Sigmoid colon (tissue), 7 donors: Measurements from ENCODE around the gene GRM4. TPM values are rescaled to one million over a fixed set of nuclear protein-coding genes. Genes with fewer than 3 reads are reported as not detected.

Experiments
- DNase-seq: peaks from one replicate; pipeline ENCODE4 v3.0.0-alpha.2; 2019
- H3K27ac ChIP-seq, 4 donors: fragments of 200-600 bp; sonication (generic); one replicate each; pipeline ENCODE4 v1.5.1; 2016 to 2019; ENCODE audit warnings: mild to moderate bottlenecking in 1 of 4
- H3K27me3 ChIP-seq, 3 donors: fragments of 200-600 bp; sonication (generic); one replicate each; pipeline ENCODE4 v1.5.1; 2019; ENCODE audit warnings: mild to moderate bottlenecking in 1 of 3
- H3K36me3 ChIP-seq, 4 donors: fragments of 200-600 bp; sonication (generic); one replicate each; pipeline ENCODE4 v1.5.1; 2016 to 2019
- H3K4me1 ChIP-seq, 4 donors: fragments of 200-600 bp; sonication (generic); one replicate each; pipeline ENCODE4 v1.5.1; 2017 to 2019
- H3K4me3 ChIP-seq, 4 donors: fragments of 200-600 bp; sonication (generic); one replicate each; pipeline ENCODE4 v1.5.1; 2017 to 2019; ENCODE audit warnings: mild to moderate bottlenecking in 2 of 4, moderate library complexity in 1 of 4
- H3K9me3 ChIP-seq, 4 donors: fragments of 200-600 bp in 3 of 4; sonication (generic) in 3 of 4; one replicate each; pipeline versions ENCODE4 v1.5.1 to v1.6.1; 2013 to 2019
- EP300 ChIP-seq, 4 donors: sonication (generic); formaldehyde crosslinking; IDR thresholded peaks; one replicate each; pipeline ENCODE4 v1.6.1; 2017; ENCODE audit warnings: antibody characterized with exemption in 4 of 4
- POLR2A ChIP-seq, 2 donors: fragments of 450-650 bp; IDR thresholded peaks; one replicate each; pipeline ENCODE4 v1.6.1; 2016; ENCODE audit warnings: antibody characterized with exemption in 2 of 2, mild to moderate bottlenecking in 2 of 2, moderate library complexity in 2 of 2
- POLR2AphosphoS5 ChIP-seq, 4 donors: sonication (generic); formaldehyde crosslinking; IDR thresholded peaks; one replicate each; pipeline ENCODE4 v1.6.1; 2017; ENCODE audit warnings: antibody characterized with exemption in 4 of 4
- WGBS, 2 donors: extraction: QIAGEN DNeasy Blood & Tissue Kit; methylation state at CpG; one replicate each; pipeline ENCODE4 v1.1.7; 2013; 5-methylcytosine and 5-hydroxymethylcytosine counted together
- intact Hi-C: fragments of 100-400 bp; cut with DNase I; formaldehyde crosslinking; loops from one replicate; pipeline ENCODE4 v1.15.1; 2023
- polyA plus RNA-seq, 3 donors: library from polyadenylated mRNA; stranded (reverse); fragments of 200-250 nt; gene quantifications; one replicate each; pipeline ENCODE4 v1.2.3, GENCODE V29; 2013
- total RNA-seq, 4 donors: library from RNA; depleted of rRNA; stranded (reverse); fragments of >200 nt; gene quantifications; one replicate each; pipeline ENCODE4 v1.1.0, GENCODE V29; 2016
- TF ChIP-seq, protein P1 (sequence below), 4 experiments: fragments of 450-650 bp in 3 of 4; fragments of 200-600 bp in 1 of 4; IDR thresholded peaks; one replicate each; pipeline ENCODE4 v1.5.1; 2016 to 2019; ENCODE audit warnings: antibody characterized with exemption in 4 of 4, mild to moderate bottlenecking in 3 of 4, moderate library complexity in 2 of 4
- donor health status: healthy with polysubstance abuse.
- donor health status: Bipolar disorder and iron deficiency.
- donor health status: healthy.

Gene GRM4
- total and polyA plus RNA-seq, 7 donors: 0.07 to 0.14 TPM; not detected in 5

DNA sequence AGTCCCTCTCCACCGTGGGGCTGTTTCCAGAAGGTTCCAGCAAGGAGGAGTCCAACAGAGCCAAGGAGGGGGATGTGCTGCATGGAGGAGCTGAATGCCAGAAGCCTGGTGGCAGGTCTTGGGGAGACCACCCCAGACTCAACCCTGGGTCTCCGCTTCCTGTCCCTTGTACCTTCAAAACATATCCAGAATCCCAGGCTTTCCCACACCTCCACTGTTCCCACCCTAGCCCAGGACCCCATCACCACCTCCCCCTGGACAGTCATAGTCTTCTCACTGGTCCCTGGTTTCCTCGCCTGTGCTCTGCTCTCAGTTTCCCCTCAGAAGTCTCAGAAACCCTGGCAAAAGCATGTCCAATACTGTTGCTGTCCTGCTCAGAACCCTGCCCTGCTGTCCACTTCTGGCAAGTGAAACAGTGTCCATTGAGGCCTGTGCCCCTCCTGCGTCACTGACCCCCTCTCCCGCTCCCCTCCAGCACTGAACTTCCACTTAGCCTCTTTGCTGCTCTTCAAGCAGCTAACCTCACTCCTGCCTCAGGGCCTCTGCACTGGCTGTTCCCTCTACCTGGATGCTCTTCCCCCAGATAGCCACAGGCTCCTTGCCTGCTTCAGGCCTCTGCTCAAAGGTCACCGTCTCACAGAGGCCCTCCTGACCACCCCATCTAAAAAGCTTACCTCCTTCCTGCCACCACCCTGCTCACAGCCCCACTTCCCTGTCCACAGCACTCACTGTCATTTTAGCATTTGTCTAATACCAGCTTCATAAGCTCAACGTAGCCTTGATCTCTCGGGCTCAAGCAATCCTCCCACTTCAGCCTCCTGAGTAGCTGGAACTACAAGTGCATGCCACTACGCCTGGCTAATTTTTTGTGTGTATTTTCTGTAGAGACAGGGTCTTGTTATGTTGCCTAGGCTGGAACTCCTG lies 169.2 kb downstream of the GRM4 start:
- no peak for DNase-seq
- Histone ChIP-seq H3K27ac (no peak overlapping the region), H3K4me3 (no peak overlapping the region), H3K27me3 (peaks cover 9 to 33% (median 14%) of the 10 kb centered on the region in 3 donors), H3K4me1 (no peaks in the 10 kb centered on the region), H3K9me3 (peaks cover 0 to 5% (median 1%) of the 10 kb centered on the region in 4 donors), H3K36me3 (no peaks in the 10 kb centered on the region)
- whole genome bisulfite sequencing, 2 donors: 78 to 79% methylated on average over 9 of the region's 9 CpGs
- no peak for TF ChIP-seq POLR2A (IDR thresholded peaks at IDR 0.05)
- TF ChIP-seq EP300 (IDR thresholded peaks at IDR 0.05): no peak
- TF ChIP-seq POLR2AphosphoS5 (IDR thresholded peaks at IDR 0.05): no peak
- TF ChIP-seq, protein P1, sequence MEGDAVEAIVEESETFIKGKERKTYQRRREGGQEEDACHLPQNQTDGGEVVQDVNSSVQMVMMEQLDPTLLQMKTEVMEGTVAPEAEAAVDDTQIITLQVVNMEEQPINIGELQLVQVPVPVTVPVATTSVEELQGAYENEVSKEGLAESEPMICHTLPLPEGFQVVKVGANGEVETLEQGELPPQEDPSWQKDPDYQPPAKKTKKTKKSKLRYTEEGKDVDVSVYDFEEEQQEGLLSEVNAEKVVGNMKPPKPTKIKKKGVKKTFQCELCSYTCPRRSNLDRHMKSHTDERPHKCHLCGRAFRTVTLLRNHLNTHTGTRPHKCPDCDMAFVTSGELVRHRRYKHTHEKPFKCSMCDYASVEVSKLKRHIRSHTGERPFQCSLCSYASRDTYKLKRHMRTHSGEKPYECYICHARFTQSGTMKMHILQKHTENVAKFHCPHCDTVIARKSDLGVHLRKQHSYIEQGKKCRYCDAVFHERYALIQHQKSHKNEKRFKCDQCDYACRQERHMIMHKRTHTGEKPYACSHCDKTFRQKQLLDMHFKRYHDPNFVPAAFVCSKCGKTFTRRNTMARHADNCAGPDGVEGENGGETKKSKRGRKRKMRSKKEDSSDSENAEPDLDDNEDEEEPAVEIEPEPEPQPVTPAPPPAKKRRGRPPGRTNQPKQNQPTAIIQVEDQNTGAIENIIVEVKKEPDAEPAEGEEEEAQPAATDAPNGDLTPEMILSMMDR (IDR thresholded peaks at IDR 0.05): no peak
- intact Hi-C loops: no loop called here

DNA sequence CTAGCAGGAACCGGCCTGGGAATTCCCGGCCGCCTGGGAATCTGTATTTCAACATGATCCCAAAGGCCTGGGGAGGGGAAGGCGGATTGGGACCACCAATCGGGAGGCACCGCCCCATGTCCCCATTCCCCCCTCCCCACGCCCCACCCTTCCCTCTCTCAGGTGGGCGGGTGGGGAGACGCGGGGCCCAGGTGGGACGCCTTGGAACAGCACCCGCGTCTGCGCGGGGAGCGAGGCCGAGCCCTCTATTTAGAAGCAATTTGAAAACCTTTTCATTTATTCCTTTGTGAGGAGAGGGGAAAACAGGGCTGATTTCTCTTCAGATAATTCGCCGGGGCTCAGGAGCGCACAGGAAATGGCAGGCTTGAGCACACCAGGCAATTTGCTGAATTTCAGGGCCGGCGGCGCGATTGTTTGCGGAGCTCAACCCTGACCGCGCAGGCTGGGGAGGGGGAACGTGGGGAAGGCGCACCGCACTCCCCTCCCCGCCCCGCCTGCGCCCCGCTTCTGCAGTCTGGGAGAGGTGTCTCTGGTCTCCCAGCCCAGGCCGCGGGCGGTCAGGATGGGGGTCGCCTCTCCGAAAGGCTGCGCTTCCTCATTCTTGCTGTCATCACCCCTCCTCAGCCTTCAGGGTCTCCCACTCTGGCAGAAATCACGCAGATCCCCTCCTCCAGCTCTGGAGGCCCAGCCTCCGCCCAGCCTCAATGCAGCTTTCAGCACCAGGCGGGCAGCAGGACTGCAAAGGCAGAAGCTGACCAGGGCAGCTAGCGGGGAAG lies 170.0 kb downstream of the GRM4 start:
- H3K4me3 ChIP-seq: no peak overlapping the region
- peaks cover 9 to 33% (median 14%) of the 10 kb centered on the region in 3 donors for H3K27me3 ChIP-seq
- no peak overlapping the region for H3K27ac ChIP-seq
- WGBS, 2 donors: 36 to 74% methylated on average over 44 of the region's 44 CpGs
- no peaks in the 10 kb centered on the region for H3K4me1 ChIP-seq
- no peak for DNase-seq
- intact Hi-C loops: no loop called here
- no peak for TF ChIP-seq POLR2AphosphoS5 (IDR thresholded peaks at IDR 0.05)
- H3K9me3 ChIP-seq: peaks cover 0 to 5% (median 1%) of the 10 kb centered on the region in 4 donors
- no peaks in the 10 kb centered on the region for H3K36me3 ChIP-seq

DNA sequence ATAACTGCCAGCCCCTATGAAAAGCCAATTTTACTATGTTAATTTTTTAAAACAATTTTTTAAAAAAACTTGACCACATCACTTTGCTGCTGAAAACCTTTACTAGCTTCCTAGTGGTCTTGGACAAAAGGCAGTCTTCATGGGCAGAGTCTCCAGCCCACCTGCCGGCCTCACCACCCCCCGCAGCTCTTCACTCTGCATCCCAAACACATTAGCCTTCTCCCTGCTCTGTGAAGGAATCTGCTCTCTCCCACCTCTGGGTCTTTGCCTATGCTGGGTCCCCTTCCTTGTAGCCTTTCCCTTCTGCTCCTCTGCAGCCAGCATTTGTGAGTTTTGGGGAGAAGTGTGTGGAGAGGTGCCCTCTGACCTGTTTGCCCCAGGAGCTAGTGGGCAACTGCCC lies 171.4 kb downstream of the GRM4 start:
- Histone ChIP-seq H3K4me1 (no peaks in the 10 kb centered on the region), H3K27ac (no peak overlapping the region), H3K27me3 (peaks cover 9 to 36% (median 14%) of the 10 kb centered on the region in 3 donors), H3K4me3 (no peak overlapping the region), H3K36me3 (no peaks in the 10 kb centered on the region), H3K9me3 (peaks cover 0 to 5% (median 1%) of the 10 kb centered on the region in 4 donors)
- intact Hi-C loops: no loop called here
- TF ChIP-seq POLR2AphosphoS5 (IDR thresholded peaks at IDR 0.05) (no peak), EP300 (IDR thresholded peaks at IDR 0.05) (no peak), POLR2A (IDR thresholded peaks at IDR 0.05) (no peak)
- TF ChIP-seq, protein P1 (IDR thresholded peaks at IDR 0.05): no peak
- DNase-seq: no peak
- 13 to 27% methylated on average over 2 of the region's 2 CpGs for WGBS, 2 donors

DNA sequence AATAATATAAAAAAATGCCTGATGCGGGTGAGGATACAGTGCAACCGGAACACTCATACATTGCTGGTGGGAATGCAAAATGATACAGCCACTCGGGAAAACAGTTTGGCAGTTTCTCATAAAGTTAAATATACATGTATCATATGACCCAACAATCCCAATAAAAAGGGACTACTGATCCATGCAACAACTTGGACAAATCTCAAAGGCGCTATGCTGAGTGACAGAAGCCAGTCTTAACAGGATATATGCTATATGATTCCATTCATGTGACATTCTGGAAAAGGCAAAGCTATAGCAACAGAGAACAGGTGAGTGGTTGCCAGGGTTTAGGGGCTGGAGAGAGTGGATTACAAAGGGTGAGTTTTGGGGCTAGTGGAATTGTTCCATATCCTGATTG lies 171.9 kb downstream of the GRM4 start:
- Histone ChIP-seq H3K36me3 (no peaks in the 10 kb centered on the region), H3K4me1 (no peaks in the 10 kb centered on the region), H3K4me3 (no peak overlapping the region), H3K27me3 (peaks cover 9 to 36% (median 14%) of the 10 kb centered on the region in 3 donors), H3K9me3 (peaks cover 0 to 5% (median 1%) of the 10 kb centered on the region in 4 donors), H3K27ac (no peak overlapping the region)
- DNase-seq: no peak
- intact Hi-C loops: no loop called here
- 16 to 57% methylated on average over 4 of the region's 4 CpGs for WGBS, 2 donors
- no peak for TF ChIP-seq POLR2A (IDR thresholded peaks at IDR 0.05)
- no peak for TF ChIP-seq POLR2AphosphoS5 (IDR thresholded peaks at IDR 0.05)
- TF ChIP-seq, protein P1 (IDR thresholded peaks at IDR 0.05): no peak
- TF ChIP-seq EP300 (IDR thresholded peaks at IDR 0.05): no peak

DNA sequence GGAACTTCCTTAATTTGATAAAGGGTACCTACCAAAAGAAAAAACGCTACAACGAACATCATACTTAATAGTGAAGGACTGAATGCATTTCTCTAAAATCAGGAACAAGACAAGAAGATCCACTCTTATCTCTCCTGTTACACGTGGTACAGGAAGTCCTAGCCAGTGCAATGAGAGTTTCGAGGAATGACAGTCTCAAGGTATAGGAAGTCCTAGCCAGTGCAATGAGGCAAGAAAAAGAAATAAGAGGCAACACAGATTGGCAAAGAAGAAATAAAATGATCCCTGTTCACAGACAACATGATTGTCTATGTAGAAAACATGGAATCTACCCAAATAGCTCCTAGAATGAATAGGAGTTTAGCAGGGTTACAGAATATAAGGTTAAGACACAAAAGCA lies 174.3 kb downstream of the GRM4 start:
- H3K27ac ChIP-seq: no peak overlapping the region
- peaks cover 9 to 36% (median 14%) of the 10 kb centered on the region in 3 donors for H3K27me3 ChIP-seq
- no peaks in the 10 kb centered on the region for H3K4me1 ChIP-seq
- TF ChIP-seq POLR2AphosphoS5 (IDR thresholded peaks at IDR 0.05): no peak
- TF ChIP-seq, protein P1 (IDR thresholded peaks at IDR 0.05): no peak
- no peak for TF ChIP-seq EP300 (IDR thresholded peaks at IDR 0.05)
- no peak for TF ChIP-seq POLR2A (IDR thresholded peaks at IDR 0.05)
- WGBS, 2 donors: 82 to 88% methylated on average over 4 of the region's 4 CpGs
- H3K4me3 ChIP-seq: no peak overlapping the region
- no peak for DNase-seq
- peaks cover 0 to 5% (median 1%) of the 10 kb centered on the region in 4 donors for H3K9me3 ChIP-seq
- intact Hi-C loops: no loop called here
- H3K36me3 ChIP-seq: no peaks in the 10 kb centered on the region
